HCT116 (cell line): Measurements from ENCODE around the gene INPP5K. TPM values are rescaled to one million over a fixed set of nuclear protein-coding genes. Genes with fewer than 3 reads are reported as not detected.

Experiments
- ATAC-seq: fragments of 200-7000 bp; cut with Tn5 transposase; 2 replicates; pipeline ENCODE4 v1.9.1; 2020; ENCODE audit warnings: mild to moderate bottlenecking, moderate library complexity
- BruUV-seq: library from RNA; stranded (reverse); fragments of 400-500 nt; replicated peaks from 2 replicates; lab custom pipeline; 2021; lab: Mats Ljungman, UMichigan
- CTCF ChIA-PET: fragments of 300-600 bp; sonication (Branson Sonifier 250); formaldehyde crosslinking; loops from one replicate; lab custom pipeline; 2021; ENCODE audit warnings: antibody characterized with exemption; lab: Charles Lee
- POLR2A ChIA-PET: fragments of 300-600, 350-600 bp; sonication (Branson Sonifier 250); formaldehyde crosslinking; loops from one replicate; lab custom pipeline; 2021; ENCODE audit warnings: antibody characterized with exemption; lab: Charles Lee
- RAD21 ChIA-PET, 2 experiments: fragments of 300-600 bp; sonication (Branson Sonifier 250); formaldehyde crosslinking; loops; one replicate each; lab custom pipeline; 2023; ENCODE audit warnings: low total read pairs in 2 of 2; ENCODE audit not compliant: uncharacterized antibody in 2 of 2, unreplicated experiment in 2 of 2, low non-redundant PET in 1 of 2; lab: Charles Lee
- DNase-seq: peaks from one replicate; pipeline ENCODE4 v3.0.0-alpha.2; 2010; ENCODE audit warnings: low read depth, low spot score
- H2AFZ ChIP-seq: fragments of 200-600 bp; shearing (Covaris generic), sonication (generic); 2 replicates; pipeline ENCODE4 v1.6.1; 2017; ENCODE audit warnings: low read depth, mixed run types, mixed read lengths, antibody characterized with exemption, low read length; ENCODE audit not compliant: poor library complexity, severe bottlenecking
- H3K27ac ChIP-seq: 2 replicates; pipeline ENCODE4 v1.5.1; 2012; ENCODE audit warnings: low read depth, low read length
- H3K27me3 ChIP-seq: fragments of 200-600 bp; sonication (generic); 2 replicates; pipeline ENCODE4 v1.6.1; 2016; ENCODE audit warnings: mixed run types, low read length, mixed read lengths; ENCODE audit not compliant: insufficient read depth
- H3K36me3 ChIP-seq, 2 experiments: fragments of 200-500 bp in 1 of 2; fragments of 200-600 bp in 1 of 2; sonication (Bioruptor generic) in 1 of 2; sonication (generic) in 1 of 2; 2 replicates each; pipeline versions ENCODE4 v1.5.1 to v1.6.1; 2014 to 2016; ENCODE audit warnings: low read length in 2 of 2, inconsistent platforms in 1 of 2, mixed read lengths in 1 of 2, mixed run types in 1 of 2; ENCODE audit not compliant: insufficient read depth in 2 of 2, control insufficient read depth in 1 of 2
- H3K4me1 ChIP-seq, 2 experiments: fragments of 200-600 bp in 1 of 2; sonication (generic) in 1 of 2; 2 replicates each; pipeline versions ENCODE4 v1.5.1 to v1.6.1; 2012 to 2017; ENCODE audit warnings: low read length in 2 of 2, inconsistent platforms in 1 of 2, mild to moderate bottlenecking in 1 of 2, mixed read lengths in 1 of 2, mixed run types in 1 of 2, moderate library complexity in 1 of 2; ENCODE audit not compliant: insufficient read depth in 2 of 2, control insufficient read depth in 1 of 2
- H3K4me2 ChIP-seq: fragments of 200-600 bp; sonication (generic); 2 replicates; pipeline ENCODE4 v1.6.1; 2017; ENCODE audit warnings: mixed run types, low read length, mixed read lengths
- H3K4me3 ChIP-seq, 2 experiments: fragments of 200-600 bp in 1 of 2; sonication (generic) in 1 of 2; replicated peaks in 1 of 2; 2 replicates each; pipeline ENCODE4 v1.5.1; 2011 to 2016; ENCODE audit warnings: low read length in 2 of 2, control low read depth in 1 of 2, low read depth in 1 of 2, mild to moderate bottlenecking in 1 of 2, mixed read lengths in 1 of 2, mixed run types in 1 of 2
- H3K79me2 ChIP-seq: fragments of 200-600 bp; sonication (generic); 2 replicates; pipeline ENCODE4 v1.6.1; 2017; ENCODE audit warnings: mild to moderate bottlenecking, mixed run types, low read length, moderate library complexity, mixed read lengths; ENCODE audit not compliant: insufficient read depth
- H3K9ac ChIP-seq: fragments of 200-600 bp; sonication (generic); 2 replicates; pipeline ENCODE4 v1.6.1; 2016; ENCODE audit warnings: low read length, mixed read lengths
- H3K9me2 ChIP-seq: fragments of 200-600 bp; sonication (generic), shearing (Covaris generic); 2 replicates; pipeline ENCODE4 v1.6.1; 2017; ENCODE audit warnings: mixed run types, mild to moderate bottlenecking, moderate library complexity; ENCODE audit not compliant: insufficient read depth
- H3K9me3 ChIP-seq, 2 experiments: fragments of 200-500 bp in 1 of 2; fragments of 200-600 bp in 1 of 2; sonication (Bioruptor generic) in 1 of 2; sonication (generic) in 1 of 2; 2 replicates each; pipeline ENCODE4 v1.6.1; 2014 to 2017; ENCODE audit warnings: low read length in 2 of 2, mixed read lengths in 2 of 2, inconsistent platforms in 1 of 2, low read depth in 1 of 2, mild to moderate bottlenecking in 1 of 2, mixed run types in 1 of 2, moderate library complexity in 1 of 2; ENCODE audit not compliant: control insufficient read depth in 1 of 2, insufficient read depth in 1 of 2
- H4K20me1 ChIP-seq: fragments of 200-600 bp; sonication (generic), shearing (Covaris generic); 2 replicates; pipeline ENCODE4 v1.6.1; 2017; ENCODE audit warnings: mixed run types, mild to moderate bottlenecking, moderate library complexity; ENCODE audit not compliant: insufficient read depth
- CBX3 ChIP-seq: IDR thresholded peaks from 2 replicates; pipeline ENCODE4 v1.6.1; 2012; ENCODE audit warnings: low read depth
- CEBPB ChIP-seq: IDR thresholded peaks from 2 replicates; pipeline ENCODE4 v1.6.1; 2012; ENCODE audit warnings: low read depth
- EGR1 ChIP-seq: IDR thresholded peaks from 2 replicates; pipeline ENCODE4 v1.6.1; 2012; ENCODE audit warnings: low read depth
- ELF1 ChIP-seq: IDR thresholded peaks from 2 replicates; pipeline ENCODE4 v1.6.1; 2012; ENCODE audit warnings: low read depth, borderline replicate concordance
- EZH2 ChIP-seq: fragments of 200-600 bp; sonication (generic); IDR thresholded peaks from 2 replicates; pipeline ENCODE4 v1.6.1; 2017; ENCODE audit warnings: antibody characterized with exemption, mixed run types
- JUND ChIP-seq: IDR thresholded peaks from 2 replicates; pipeline ENCODE4 v1.6.1; 2012
- POLR2A ChIP-seq: IDR thresholded peaks from 2 replicates; pipeline ENCODE4 v1.7.0; 2011; ENCODE audit warnings: borderline replicate concordance; ENCODE audit not compliant: insufficient read depth, insufficient read length; ENCODE audit errors: extremely low read depth
- POLR2AphosphoS5 ChIP-seq: IDR thresholded peaks from 2 replicates; pipeline ENCODE4 v1.6.1; 2011; ENCODE audit warnings: mild to moderate bottlenecking, low read depth, low read length, moderate library complexity
- RAD21 ChIP-seq: IDR thresholded peaks from 2 replicates; pipeline ENCODE4 v1.6.1; 2012; ENCODE audit warnings: low read depth, mild to moderate bottlenecking
- SIN3A ChIP-seq: IDR thresholded peaks from 2 replicates; pipeline ENCODE4 v1.6.1; 2012; ENCODE audit warnings: low read depth
- SP1 ChIP-seq: IDR thresholded peaks from 2 replicates; pipeline ENCODE4 v1.6.1; 2012; ENCODE audit warnings: low read depth
- SRF ChIP-seq: IDR thresholded peaks from 2 replicates; pipeline ENCODE4 v1.6.1; 2012; ENCODE audit warnings: low read depth
- ZFX ChIP-seq: fragments of 450-650 bp; IDR thresholded peaks from 2 replicates; pipeline ENCODE4 v1.6.1; 2017
- ZNF274 ChIP-seq: fragments of 200-500 bp; sonication (Bioruptor generic); IDR thresholded peaks from 2 replicates; pipeline ENCODE4 v1.6.1; 2014; ENCODE audit warnings: mild to moderate bottlenecking, low read depth, low read length, inconsistent platforms
- intact Hi-C: fragments of 100-400 bp; cut with micrococcal nuclease; formaldehyde crosslinking; loops from 2 replicates; pipeline ENCODE4 v1.10.0; 2022
- total RNA-seq: library from RNA; stranded (reverse); gene quantifications from one replicate; pipeline ENCODE4 v1.2.1, GENCODE V29; 2021; ENCODE audit not compliant: unreplicated experiment
- TF ChIP-seq, protein P1 (sequence below): IDR thresholded peaks from 2 replicates; pipeline ENCODE4 v1.6.1; 2011; ENCODE audit warnings: mild to moderate bottlenecking, low read length, moderate library complexity; ENCODE audit not compliant: insufficient replicate concordance; ENCODE audit errors: extremely low read depth

The INPP5K gene
- total RNA-seq, 1 experiment from 2014 or later = 25.6 TPM

DNA sequence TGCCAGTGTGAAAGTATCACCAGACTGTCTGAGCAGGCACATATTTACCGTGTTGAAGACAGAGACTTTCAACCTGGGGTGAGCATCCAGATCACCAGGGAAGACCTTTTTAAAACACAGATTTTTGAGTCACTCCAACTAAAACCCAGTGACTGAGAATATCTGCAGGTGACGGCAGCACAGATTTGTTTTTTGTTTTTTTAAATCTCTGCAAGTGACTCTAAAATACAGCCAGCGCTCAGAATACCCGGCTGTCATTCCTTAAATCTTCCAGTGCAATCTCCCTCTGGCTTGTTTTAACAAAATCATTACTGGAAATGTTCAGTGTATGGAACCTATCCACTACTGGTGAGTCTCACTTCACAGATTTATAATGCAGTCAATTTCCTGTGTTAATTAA is 19.3 kb upstream of the INPP5K start:
- no peaks in the 10 kb centered on the region for H3K27me3 ChIP-seq
- H3K79me2 ChIP-seq = no peaks in the 10 kb centered on the region
- BruUV-seq = no TSS peak
- CTCF ChIA-PET = no interaction called here
- no peaks in the 10 kb centered on the region for H3K4me1 ChIP-seq
- RAD21 ChIA-PET = no interaction called here
- H3K9me3 ChIP-seq = no peaks in the 10 kb centered on the region
- H4K20me1 ChIP-seq = no peaks in the 10 kb centered on the region
- H2AFZ ChIP-seq = no peak overlapping the region
- H3K9me2 ChIP-seq = no peaks in the 10 kb centered on the region
- intact Hi-C loops = no loop called here
- H3K4me2 ChIP-seq = no peak overlapping the region
- ATAC-seq = no peak
- no peak for DNase-seq
- peaks cover 46 to 48% of the 10 kb centered on the region in 2 experiments; a peak in 3 of 4 replicates for H3K36me3 ChIP-seq
- TF ChIP-seq EGR1 (no peak), EZH2 (no peak), ELF1 (no peak), SRF (no peak), POLR2A (no peak), SP1 (no peak), POLR2AphosphoS5 (no peak), CEBPB (no peak), SIN3A (no peak), ZNF274 (no peak), RAD21 (no peak), JUND (no peak), CBX3 (no peak), ZFX (no peak)
- TF ChIP-seq, protein P1, sequence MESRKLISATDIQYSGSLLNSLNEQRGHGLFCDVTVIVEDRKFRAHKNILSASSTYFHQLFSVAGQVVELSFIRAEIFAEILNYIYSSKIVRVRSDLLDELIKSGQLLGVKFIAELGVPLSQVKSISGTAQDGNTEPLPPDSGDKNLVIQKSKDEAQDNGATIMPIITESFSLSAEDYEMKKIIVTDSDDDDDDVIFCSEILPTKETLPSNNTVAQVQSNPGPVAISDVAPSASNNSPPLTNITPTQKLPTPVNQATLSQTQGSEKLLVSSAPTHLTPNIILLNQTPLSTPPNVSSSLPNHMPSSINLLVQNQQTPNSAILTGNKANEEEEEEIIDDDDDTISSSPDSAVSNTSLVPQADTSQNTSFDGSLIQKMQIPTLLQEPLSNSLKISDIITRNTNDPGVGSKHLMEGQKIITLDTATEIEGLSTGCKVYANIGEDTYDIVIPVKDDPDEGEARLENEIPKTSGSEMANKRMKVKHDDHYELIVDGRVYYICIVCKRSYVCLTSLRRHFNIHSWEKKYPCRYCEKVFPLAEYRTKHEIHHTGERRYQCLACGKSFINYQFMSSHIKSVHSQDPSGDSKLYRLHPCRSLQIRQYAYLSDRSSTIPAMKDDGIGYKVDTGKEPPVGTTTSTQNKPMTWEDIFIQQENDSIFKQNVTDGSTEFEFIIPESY = no peak
- H3K9ac ChIP-seq = no peak overlapping the region
- H3K4me3 ChIP-seq = no peak overlapping the region
- H3K27ac ChIP-seq = no peak overlapping the region
- POLR2A ChIA-PET = no interaction called here
